GM18526 (cell line): Measurements from ENCODE around the gene ASXL3.

Experiments used
- POLR2A ChIP-seq: IDR thresholded peaks from 3 replicates; pipeline ENCODE4 v1.6.1; 2011; ENCODE audit not compliant: insufficient read length; ENCODE audit errors: extremely low read depth

Gene ASXL3

GRCh38 chr18:33605250-33605649 lies 27.2 kb downstream of the ASXL3 start:
- no peak for TF ChIP-seq POLR2A

GRCh38 chr18:33606621-33607020 lies 28.6 kb downstream of the ASXL3 start:
- no peak for TF ChIP-seq POLR2A

GRCh38 chr18:33611525-33612135 lies 33.6 kb downstream of the ASXL3 start:
- no peak for TF ChIP-seq POLR2A

DNA sequence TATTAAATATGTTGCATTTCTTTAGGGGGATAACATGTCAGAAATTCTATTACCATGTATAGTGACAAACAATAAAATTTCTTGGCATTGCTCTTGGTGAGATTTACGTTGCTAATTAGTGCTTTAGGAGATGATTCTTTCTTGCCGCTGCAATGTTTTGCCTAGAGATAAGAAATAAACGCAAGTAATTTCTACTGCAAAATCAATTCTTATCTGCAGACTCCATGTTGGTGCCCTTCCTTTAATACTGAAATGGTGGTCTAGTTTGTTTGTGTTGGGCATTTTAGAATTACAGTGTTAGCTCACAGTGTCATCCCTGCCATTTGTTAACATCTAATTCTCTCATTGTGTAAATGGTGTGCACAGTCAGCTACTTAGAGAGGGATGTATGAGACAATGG lies 34.6 kb downstream of the ASXL3 start:
- no peak for TF ChIP-seq POLR2A

DNA sequence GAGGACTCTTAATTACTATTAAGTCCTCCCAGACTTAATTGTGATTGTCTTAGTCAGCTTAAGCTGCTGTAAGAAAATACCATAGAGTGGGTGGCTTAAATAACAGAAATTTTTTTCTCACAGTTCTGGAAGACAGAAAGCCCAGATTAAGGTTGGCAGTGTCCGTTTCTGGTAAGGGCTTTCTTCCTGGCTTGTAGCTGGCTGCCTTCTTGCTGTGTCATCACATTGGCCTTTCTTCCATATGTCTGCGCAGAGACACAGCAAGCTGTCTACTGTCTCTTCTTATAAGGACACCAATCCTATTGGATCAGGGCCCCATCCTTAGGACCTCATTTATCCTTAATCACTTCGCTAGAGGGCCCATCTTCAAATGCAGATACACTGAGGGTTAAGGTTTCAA lies 38.5 kb downstream of the ASXL3 start:
- TF ChIP-seq POLR2A = no peak

DNA sequence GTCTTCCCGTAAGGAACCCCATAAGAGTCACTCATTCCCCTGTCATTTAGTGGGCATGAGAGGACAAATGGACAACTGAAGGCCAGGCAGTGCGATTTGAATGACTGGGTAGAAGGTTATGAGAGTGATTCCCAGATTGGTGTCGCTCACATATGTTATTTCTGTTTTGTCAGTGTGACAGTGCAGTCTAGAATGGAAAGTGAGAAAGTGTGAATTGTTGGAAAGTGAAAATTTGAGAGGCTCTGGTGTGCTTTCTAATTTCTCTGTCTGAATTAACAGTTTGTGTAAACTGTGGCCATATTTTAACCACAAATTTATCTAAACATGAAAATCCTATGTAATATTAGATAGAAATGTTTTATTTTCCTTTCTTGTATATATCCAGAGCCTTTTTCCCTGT lies 49.1 kb downstream of the ASXL3 start:
- no peak for TF ChIP-seq POLR2A

- no peak for TF ChIP-seq POLR2A
Observed at GRCh38 chr18:33630476-33630875, 52.5 kb downstream of the ASXL3 start.

- TF ChIP-seq POLR2A = no peak
Observed at GRCh38 chr18:33641141-33641540, 63.1 kb downstream of the ASXL3 start.

DNA sequence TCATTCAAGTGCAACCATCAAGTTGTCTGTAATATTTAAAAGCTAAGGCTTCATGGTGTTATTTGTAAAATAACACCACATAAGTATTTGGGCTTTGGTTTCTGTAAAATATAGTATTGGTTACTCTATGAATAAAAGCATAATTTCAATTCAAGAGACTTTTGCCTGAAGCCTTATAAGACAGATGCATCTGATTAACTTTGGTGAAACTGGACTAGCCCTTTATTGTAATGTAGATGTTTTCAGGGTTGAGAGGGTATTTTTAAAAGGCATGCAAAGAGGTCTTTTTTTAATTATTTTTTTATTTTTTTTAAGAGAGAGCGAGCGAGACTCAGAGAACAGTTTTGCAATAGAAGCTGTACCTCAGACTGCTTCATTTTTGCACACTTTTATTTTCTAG lies 66.5 kb downstream of the ASXL3 start:
- no peak for TF ChIP-seq POLR2A

DNA sequence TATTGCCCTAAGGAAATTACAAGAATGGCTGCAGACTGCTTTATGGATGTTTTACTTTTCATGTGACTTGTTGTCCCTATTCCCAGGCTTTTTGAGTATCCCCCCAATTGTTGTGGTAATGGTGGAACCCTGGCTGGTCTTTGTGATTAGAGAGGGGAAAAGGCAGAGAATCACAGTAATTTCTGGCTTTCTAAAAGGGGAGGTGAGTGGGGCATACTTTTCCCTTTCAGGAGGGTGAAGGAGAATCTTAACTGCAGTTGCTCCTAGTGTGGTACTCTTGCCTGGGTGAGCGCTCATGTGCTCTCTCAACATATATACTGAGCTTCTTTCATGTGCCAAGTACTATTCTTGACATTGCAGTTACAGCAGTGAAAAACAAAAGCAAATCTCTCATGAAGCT lies 69.3 kb downstream of the ASXL3 start:
- TF ChIP-seq POLR2A = no peak

GRCh38 chr18:33652635-33653034 lies 74.6 kb downstream of the ASXL3 start:
- TF ChIP-seq POLR2A = no peak

- no peak for TF ChIP-seq POLR2A
Observed at GRCh38 chr18:33653231-33653630, 75.2 kb downstream of the ASXL3 start.

GRCh38 chr18:33656889-33657448 lies 79.0 kb downstream of the ASXL3 start:
- TF ChIP-seq POLR2A = no peak

DNA sequence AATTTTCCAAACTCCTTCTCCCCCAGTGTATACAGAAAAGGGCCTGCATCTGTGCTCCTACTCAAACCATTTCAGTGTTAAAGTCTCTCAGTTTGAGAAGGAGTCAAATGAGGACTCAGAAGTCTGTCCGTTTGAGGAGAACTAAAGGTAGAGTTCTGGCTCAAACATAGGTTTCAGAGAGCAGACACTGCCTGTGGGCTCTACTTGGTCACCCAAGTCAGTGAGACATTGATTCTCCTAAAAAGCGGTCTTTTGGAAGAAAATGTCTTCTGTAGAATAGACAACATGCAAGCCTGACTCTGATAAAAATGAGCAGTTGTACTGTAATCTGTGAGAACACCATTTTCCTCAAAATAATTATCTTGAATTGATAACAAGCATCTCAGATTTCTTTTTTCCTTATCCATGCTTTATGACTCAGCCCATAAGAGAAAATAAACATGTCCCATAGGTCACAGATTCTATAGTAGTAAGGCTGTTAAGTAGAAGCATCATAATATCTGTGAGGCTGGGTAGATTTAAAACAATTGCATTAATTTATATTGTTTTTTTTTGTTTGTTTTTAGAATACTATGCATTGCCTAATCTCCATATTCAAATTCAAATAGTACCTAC lies 82.8 kb downstream of the ASXL3 start:
- no peak for TF ChIP-seq POLR2A

- no peak for TF ChIP-seq POLR2A
Observed at GRCh38 chr18:33664241-33664874, 86.3 kb downstream of the ASXL3 start.

DNA sequence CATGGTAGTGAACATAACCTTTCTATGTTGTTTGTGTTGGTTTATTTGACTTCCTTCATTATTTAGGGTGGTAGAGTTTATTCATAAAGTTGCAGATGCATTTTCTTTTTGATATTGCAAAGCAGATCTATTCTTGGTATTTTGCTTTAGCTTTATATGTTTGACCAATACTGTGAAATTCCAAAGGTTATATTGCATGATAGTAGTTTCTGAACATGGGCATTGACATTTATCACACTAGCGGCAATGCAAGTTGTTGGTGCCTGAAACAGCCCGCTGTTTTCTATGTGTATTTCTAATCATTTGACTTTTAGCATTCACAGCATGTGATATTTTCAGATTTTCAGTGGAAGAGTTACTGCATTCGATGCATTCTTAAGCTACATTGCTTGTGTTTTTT lies 87.2 kb downstream of the ASXL3 start:
- TF ChIP-seq POLR2A = no peak

DNA sequence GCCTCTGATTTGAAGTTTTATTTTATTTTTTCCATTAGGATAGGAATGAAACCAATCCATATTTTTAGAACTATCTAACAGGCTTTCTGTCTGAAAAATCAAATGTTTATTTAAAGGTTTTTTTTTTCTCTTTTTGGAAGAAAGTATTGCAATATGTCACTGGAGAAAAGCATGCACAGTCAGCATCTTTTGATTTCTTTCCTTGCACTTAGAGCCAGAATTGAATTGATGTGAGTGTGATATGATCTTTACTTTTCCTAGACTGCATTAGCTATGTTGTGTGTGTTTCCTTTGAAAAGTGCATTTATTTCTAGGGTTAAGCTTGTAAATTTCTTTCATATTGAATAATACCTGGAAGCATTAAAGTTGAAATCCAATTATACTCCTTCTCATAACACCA lies 87.6 kb downstream of the ASXL3 start:
- TF ChIP-seq POLR2A = no peak

DNA sequence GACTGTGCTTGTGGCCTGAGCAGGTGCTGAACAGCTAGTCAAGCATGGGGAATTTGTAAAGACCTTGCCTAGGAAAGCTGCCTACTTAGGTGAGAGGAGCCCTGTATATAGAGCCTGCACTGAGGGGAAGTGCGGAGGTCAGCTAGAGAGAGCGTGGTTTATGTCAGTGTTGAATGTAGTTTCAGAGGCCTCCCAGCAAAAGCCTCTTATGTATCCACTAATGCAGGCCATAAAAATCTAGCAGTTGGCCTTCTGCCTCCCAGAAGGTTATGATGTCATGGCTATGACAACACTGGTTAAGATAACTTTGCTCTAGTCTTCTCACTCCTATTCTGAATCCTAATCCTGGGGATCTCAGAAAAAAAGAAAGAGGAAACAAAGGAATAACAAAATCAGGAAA lies 88.9 kb downstream of the ASXL3 start:
- TF ChIP-seq POLR2A = no peak
